ENCODE results near the gene CEP57. TPM values are rescaled to one million over a fixed set of nuclear protein-coding genes. Genes with fewer than 3 reads are reported as not detected.
"Not testable (repeated sequence)": the region's sequence is repeated elsewhere in the genome, so short reads cannot be mapped to it uniquely, and the experiment has no call there.

CEP57 gene
- total and polyA plus RNA-seq, 2 of the 4 experiments (the other 2 are of a cell fraction): 14.5 to 30.5 TPM

DNA sequence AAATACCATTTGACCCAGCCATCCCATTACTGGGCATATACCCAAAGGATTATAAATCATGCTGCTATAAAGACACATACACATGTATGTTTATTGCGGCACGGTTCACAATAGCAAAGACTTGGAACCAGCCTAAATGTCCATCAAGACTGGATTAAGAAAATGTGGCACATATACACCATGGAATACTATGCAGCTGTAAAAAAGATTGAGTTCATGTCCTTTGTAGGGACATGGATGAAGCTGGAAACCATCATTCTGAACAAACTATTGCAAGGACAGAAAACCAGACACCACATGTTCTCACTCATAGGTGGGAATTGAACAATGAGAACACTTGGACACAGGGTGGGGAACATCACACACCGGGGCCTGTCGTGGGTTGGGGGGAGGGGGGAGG lies 20.8 kb downstream of the CEP57 start:
- H3K23ac ChIP-seq (ENCODE audit: low read depth, low read length); in situ Hi-C loops (cut with MboI; ENCODE audit: low sequenced_read_pairs); H3K18ac ChIP-seq (ENCODE audit: low read depth, low read length); H3K9ac ChIP-seq (ENCODE audit: low read depth, low read length); H3K56ac ChIP-seq (ENCODE audit: extremely low read depth, insufficient read depth, low read length); H2AK9ac ChIP-seq (replicated peaks; ENCODE audit: low read depth, low read length, poor library complexity); H3K27ac ChIP-seq (ENCODE audit: insufficient read depth, low read length); H3K79me1 ChIP-seq (ENCODE audit: low read depth in 1 of 2, low read length in 2 of 2); CTCF ChIA-PET; H3K14ac ChIP-seq (replicated peaks; ENCODE audit: low read depth, low read length); H3K4me3 ChIP-seq (ENCODE audit: insufficient read depth, low read depth, low read length); H3K4me2 ChIP-seq (ENCODE audit: low read depth, low read length); H2BK20ac ChIP-seq (ENCODE audit: low read depth, low read length); H4K5ac ChIP-seq (ENCODE audit: low read depth, low read length); H3K27me3 ChIP-seq (ENCODE audit: control insufficient read depth, insufficient read depth, low read length); BruUV-seq (replicated peaks); H3K4ac ChIP-seq (ENCODE audit: low read depth, low read length); H2AFZ ChIP-seq (replicated peaks; ENCODE audit: low read length, poor library complexity); H3K4me1 ChIP-seq (ENCODE audit: control insufficient read depth, insufficient read depth, low read length); H4K20me1 ChIP-seq (ENCODE audit: insufficient read depth, low read length); H2BK15ac ChIP-seq (ENCODE audit: low read depth, low read length); DNase-seq; H2BK120ac ChIP-seq (ENCODE audit: low read depth, low read length); dilution Hi-C loops (cut with HindIII; ENCODE audit: low sequenced_read_pairs, unreplicated experiment); H4K91ac ChIP-seq (ENCODE audit: insufficient read depth, low read depth, low read length); H2BK5ac ChIP-seq (ENCODE audit: low read depth, low read length, poor library complexity, severe bottlenecking); H3K36me3 ChIP-seq (ENCODE audit: control insufficient read depth, insufficient read depth, low read length); intact Hi-C loops (cut with micrococcal nuclease); H3K9me1 ChIP-seq (ENCODE audit: insufficient read depth, low read length); ATAC-seq (ENCODE audit: low read depth); H2AK5ac ChIP-seq (ENCODE audit: low read depth, low read length); H4K8ac ChIP-seq (ENCODE audit: low read depth in 2 of 2, low read length in 2 of 2); H3K9me3 ChIP-seq (ENCODE audit: control insufficient read depth, insufficient read depth, low read length): not testable (repeated sequence)
- POLR2A ChIA-PET (ENCODE audit: unreplicated experiment): interaction anchor here (0.7 kb wide), 1 partner anchor 7 kb away, joined by 3 read pairs; no protein-coding TSS in a partner anchor
- no CpG with 5 or more reads among the region's 4 CpGs for WGBS, 2 experiments (ENCODE audit: extremely low coverage in 2 of 2, insufficient read length in 1 of 2)

All from IMR-90 (cell line).